Prostate gland (tissue), 2 donors: ENCODE measurements around the gene SCN7A.

Experiments used
- CTCF ChIP-seq, 4 experiments: fragments of 200-600 bp in 2 of 4; fragments of 450-650 bp in 2 of 4; sonication (generic) in 2 of 4; IDR thresholded peaks; 1 replicate in 3 of 4; 2 replicates in 1 of 4; pipeline ENCODE4 v1.5.1; 2016 to 2019; ENCODE audit warnings: antibody characterized with exemption in 4 of 4, mild to moderate bottlenecking in 2 of 4, moderate library complexity in 2 of 4
- POLR2A ChIP-seq: fragments of 450-650 bp; IDR thresholded peaks from one replicate; pipeline ENCODE4 v1.6.1; 2016; ENCODE audit warnings: antibody characterized with exemption, mild to moderate bottlenecking
- POLR2AphosphoS5 ChIP-seq: sonication (generic); formaldehyde crosslinking; IDR thresholded peaks from one replicate; pipeline ENCODE4 v1.6.1; 2017; ENCODE audit warnings: antibody characterized with exemption

- TF ChIP-seq CTCF (IDR thresholded peaks at IDR 0.05) = no peak
- TF ChIP-seq POLR2A = no peak
- TF ChIP-seq POLR2AphosphoS5 = no peak
These were observed 117.6 kb downstream of the SCN7A start for GRCh38 chr2:166376488-166376828.
